Activated T-helper 9 cell treated with anti-CD3 and anti-CD28 coated beads, Interleukin-2, amount 50 U/mL, for 16 hours (primary cell): ENCODE measurements around the gene PARVA.

Experiments
- DNase-seq: peaks from one replicate; pipeline ENCODE4 v3.0.0-alpha.2; 2020; ENCODE audit warnings: low read depth

PARVA gene

DNA sequence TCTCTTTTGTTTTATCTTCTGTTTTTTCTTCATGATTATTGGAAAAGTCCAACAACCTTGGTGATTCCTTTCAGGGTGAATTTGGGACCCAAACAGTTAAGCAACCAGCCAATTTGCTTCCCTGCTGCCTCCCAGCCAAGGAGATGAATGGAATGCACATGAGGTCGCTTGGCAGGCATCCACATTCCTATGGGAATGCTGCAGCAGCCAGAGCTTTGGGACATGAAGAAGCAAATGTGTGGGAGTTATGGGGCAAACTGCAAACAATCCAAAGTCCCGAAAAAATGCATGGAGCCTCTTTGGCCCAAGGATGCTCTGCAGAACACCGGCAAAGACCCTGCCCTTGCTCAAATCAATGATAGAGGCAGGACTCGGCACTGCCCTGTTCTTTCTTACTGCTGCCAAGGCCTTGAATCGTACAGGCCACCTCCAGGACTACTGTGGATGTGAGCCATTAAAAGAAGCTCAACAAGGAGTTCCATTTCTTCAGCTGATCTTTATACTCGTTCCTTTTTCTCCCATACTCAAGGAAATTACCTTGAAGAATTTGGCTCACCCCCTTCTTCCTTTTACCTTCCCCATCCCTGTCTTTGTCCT is 179.5 kb downstream of the PARVA start:
- DNase-seq = no peak

DNA sequence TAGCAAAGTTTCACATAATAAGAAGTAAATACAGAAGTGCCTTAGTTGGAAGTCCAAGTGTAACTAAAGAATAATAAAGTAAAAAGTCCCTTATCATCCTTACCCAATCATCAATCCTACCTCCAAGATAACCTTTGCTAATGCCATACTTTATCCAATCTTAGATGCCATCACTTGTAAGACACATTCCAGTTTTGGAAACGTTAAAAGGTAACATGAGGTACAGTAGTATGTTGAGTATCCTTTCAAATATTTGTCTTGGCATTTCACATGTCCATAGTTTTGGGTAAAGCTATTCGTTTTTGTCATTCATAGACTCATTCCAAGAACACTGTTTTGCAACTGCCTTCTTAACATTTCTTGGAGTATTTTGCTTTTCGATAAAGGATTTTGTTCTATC is 181.6 kb downstream of the PARVA start:
- DNase-seq = no peak

DNA sequence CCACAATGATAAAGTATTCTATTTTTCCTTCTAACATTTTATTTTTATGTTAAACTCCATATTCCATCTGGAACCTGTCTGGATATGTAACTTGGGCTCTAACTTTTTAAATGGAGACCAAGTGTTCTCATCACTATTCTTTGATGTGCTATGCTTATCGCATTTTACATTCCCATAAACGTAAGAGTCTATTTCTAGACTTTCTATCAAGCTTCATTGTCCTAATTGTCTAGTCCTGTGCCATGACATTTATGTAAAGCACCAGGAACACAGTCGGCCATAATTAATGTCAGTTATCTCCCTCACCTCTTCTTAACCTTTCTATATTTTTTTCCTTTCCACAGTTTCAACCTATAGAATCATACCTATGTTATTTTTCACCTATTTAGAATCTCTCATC is 183.0 kb downstream of the PARVA start:
- DNase-seq = no peak

DNA sequence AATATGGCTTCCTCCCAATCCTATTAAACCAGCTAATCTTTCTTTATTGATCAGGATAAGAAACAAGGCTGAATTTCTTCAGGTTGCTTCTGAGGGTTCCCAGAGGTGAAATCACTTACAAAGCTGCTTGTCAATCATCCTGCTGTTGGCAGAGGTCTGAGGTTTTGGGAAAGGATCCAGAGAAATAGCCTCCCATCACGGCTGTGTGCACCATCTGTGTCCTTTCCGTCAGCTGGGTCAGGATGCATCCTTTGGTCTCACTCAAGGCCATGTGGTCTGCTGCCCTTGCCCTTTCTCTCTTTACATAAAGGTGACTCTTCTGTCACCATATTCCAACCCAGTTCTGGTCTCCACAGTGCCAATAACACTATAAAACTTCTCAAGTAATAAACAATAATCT is 183.5 kb downstream of the PARVA start:
- DNase-seq = no peak

DNA sequence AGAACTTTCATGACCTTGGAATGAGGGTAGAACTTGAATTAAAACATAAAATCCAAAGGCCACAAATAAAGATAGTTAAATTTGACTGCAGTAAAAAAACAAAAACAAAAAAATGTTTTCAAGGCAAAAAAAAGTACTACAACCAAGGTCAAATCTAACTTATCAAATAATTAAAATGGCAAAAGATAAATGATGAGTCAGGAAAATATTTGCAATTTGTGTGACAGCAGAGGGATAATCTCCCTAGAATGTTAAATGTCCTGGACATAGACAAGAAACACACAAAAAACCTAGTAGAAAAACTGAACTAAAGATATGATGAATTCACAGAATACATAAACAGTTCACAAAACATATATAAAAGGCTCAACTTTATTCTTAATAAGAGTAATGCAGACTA is 186.6 kb downstream of the PARVA start:
- no peak for DNase-seq

DNA sequence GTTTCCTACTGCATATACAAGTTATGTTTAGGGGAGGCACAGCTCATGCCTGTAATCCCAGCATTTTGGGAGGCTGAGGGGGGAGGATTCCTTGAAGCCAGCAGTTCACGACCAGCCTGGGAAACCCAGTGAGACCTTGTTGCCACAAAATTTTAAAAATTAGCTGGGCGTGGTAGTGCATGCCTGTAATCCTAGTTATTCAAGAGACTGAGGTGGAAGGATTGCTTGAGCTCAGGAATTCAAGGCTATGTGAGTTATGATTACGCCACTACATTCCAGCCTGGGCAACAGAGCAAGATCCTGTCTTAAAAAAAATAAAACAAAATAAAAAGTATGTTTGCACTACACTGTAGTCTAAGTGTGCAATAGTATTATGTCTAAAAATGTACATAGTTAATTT is 188.0 kb downstream of the PARVA start:
- no peak for DNase-seq

DNA sequence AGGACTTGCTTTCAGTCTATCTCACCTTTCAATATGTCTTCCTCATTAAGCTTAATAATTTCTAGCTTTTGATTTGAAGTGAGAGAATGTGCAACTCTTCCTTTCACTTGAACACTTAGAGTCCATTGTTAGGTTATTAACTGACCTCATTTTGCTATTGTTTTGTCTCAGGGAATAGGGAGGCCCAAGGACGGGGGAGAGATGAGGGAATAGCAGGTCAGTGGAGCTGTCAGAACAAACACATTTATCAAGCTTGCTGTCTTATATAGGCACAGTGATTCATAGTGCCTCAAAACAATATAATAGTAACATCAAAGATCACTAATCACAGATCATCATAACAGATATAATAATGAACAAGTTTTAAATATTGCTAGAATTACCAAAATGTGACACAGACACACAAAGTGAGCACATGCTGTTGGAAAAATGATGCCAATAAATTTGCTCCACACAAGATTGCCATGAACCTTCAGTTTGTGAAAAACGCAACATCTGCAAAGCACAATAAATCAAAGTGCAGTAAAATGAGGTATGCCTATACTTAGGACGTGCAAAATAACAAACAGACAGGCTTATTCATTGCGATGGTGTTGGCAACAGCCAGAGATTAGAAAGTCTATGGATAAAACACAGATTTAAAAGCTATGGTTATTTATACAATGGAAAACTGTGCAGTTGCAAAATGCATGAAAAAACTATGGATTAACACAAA is 190.5 kb downstream of the PARVA start:
- no peak for DNase-seq

DNA sequence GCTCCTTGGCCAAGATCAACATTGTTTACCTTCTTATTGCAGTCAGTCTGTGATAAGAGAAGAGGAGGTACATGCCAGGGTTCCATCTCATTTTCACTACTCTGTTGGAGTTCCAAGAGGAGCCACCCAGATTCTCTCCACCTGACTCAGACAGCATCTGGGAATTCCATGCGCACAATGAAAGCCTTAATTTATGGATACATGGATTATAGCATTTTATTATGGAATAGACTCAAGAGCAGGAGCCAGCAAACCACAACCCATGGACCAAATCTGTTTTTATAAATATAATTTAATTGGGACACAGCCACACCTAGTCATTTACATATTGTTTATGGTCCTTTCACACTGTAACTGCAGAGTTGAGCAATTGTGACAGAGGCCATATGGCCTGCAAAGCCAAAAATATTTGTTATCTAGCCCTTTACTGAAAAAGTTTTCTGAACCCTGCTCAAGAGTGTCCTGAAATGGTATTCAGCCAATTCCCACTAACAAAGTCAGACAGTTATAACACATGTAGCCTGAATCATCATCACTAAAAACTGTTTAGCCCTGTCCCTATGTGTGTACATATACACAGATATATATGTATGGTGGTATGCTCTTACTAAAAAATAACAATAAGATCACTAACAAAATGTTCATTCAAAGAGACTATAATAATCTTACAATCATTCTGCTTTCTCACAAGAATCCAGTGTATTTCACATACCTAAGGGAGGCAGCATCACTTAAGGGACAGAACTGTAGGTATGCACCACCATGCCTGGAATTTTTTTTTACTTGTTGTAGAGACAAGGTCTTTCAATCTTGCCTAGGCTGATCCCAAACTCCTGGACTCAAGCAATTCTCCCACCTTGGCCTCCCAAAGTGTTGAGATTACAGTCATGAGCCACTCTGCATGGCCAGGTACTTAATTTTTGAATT is 192.4 kb downstream of the PARVA start:
- no peak for DNase-seq

DNA sequence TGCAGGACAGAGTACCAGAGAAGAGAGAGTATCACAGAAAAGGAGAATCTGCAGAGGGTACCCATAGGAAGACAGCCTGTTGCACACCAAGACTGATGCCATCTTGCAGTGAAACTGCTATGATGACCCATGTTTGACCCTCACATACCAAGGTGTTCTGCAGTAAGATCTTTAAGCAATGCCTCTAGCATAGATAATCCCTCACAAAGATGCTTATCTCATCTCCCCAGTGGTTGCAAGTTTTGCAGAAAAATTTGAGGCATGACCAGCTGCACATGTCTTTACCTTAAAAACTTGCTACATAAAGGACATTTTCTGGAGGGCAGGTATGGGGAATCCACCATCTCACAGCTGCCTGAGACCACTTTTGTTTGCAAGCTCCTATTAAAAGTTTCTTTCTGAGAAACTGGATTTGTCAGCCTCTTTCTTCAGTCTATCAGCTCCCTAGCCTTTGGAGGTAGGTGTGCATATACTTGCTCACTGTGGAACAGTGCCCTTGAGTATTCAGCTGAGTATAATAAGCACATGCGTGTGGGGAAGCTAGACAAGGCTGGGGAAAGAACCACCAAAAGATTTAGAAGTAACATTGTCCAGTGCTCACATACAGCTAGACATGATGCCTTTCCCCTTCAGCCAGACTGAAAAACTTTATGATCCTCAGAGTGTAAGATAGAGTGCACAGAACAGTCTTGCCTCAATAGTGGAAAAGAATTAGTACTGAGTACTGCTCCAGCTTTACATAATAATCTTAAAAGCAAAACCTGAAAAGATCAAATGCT is 196.5 kb downstream of the PARVA start:
- no peak for DNase-seq

DNA sequence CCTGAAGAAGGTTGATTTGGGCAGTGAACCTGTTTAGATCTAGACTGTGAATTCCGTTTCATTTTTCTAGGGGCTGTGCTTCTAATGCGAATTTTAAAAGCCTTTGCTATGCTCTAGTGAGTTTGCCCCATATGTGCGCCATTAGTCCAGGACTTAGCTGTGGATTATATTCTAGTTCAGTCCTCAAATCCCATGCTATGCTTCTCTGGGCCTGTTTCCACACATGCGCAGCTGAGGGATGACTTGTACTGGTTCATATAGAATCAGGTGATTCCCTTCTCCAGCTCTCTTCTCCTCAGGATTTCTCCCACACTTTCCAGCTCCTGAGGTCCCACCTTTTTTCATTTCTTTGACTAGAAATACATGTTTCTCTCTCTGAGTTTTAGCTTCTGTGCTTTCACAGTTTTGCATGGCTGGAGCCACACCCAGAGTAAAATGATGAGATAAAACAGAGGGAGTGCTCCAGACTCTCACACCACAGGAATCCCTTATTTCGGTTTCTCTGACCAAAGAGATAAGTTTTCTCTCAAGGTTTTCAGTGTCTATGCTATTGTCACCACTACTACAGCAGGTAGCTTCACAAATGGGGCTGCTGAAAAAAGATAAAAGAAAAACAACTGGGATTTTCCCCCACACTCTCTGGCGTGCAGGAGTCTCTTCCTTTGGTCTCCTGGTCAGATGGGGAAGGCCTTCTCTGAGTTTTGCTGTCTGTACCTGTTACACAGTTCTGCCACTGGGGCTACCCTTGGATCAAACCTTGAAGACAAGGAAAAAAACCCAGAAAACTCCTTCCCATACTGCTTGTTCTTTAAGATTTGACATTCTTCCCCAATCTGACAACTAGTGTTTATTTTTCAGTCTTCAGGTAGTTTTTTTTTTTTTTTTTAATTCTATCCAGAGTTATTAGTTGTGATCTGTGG is 200.6 kb downstream of the PARVA start:
- DNase-seq = no peak

DNA sequence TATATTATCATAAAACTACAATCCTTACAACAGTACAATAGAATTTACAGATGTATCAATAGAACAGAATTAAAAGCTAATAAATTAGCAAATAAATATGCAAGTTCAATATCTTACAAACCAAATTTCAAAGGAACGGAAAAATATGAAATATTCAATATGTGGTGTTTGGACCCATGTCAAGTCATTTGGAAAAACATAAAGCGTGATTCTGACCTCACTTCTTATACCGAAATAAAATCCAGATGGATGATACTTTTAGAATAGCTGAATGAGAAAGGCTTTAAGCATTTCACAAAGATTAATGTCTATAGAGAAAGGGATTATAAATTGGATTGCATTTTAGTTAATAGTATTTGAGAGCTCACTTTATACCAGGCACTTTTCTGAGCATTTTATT is 204.0 kb downstream of the PARVA start:
- no peak for DNase-seq

DNA sequence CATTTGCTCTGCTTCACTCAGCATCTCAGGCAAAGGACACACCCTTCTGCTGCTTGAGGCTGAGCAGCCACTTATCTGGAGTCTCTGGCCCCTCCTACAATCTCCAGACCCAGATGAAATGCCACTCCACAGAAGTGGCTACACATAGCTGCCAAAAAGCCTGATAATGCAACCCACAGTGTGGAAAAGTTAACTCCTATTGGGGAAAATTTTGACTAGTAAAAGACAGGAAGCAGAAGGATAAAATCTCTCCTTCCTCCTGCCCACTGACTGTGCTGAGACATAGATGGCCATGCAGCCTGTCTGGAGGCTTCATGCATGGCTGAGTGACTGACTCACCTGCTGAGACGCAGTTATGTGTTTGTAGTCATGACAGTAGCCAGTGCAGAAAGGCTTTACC is 204.6 kb downstream of the PARVA start:
- no peak for DNase-seq
